Activated naive CD4-positive, alpha-beta T cell (primary cell): ENCODE data around the gene OR1B1.
"Not testable (repeated sequence)": the region's sequence is repeated elsewhere in the genome, so short reads cannot be mapped to it uniquely, and the experiment has no call there.

Experiments used
- DNase-seq, 4 experiments: peaks; one replicate each; lab custom pipeline; 2025; lab: John Stamatoyannopoulos, UW

Gene OR1B1

GRCh38 chr9:122657527-122657926 lies at the start of gene OR1B1:
OR1B1 (minus strand) TSS chr9:122657627.
- no peak for DNase-seq

GRCh38 chr9:122695696-122696095 lies 38.3 kb upstream of the OR1B1 start:
- no peak for DNase-seq

GRCh38 chr9:122684851-122685250 lies 27.4 kb upstream of the OR1B1 start:
- DNase-seq: no peak

- no peak for DNase-seq
These were observed 15.1 kb upstream of the OR1B1 start for GRCh38 chr9:122672481-122672880.

GRCh38 chr9:122661416-122661815 lies 4.0 kb upstream of the OR1B1 start, which contains the start of gene OR1L1:
OR1L1 (plus strand) TSS chr9:122661716; CDS start chr9:122661716, 0 bp downstream.
- no peak for DNase-seq

- DNase-seq: no peak
These were observed 1.0 kb downstream of the OR1B1 start for GRCh38 chr9:122656378-122656777.

- no peak for DNase-seq
These were observed 15.2 kb downstream of the OR1B1 start for GRCh38 chr9:122642226-122642625.

GRCh38 chr9:122619996-122620395 lies 37.4 kb downstream of the OR1B1 start:
- no peak for DNase-seq

GRCh38 chr9:122614362-122614761 lies 43.1 kb downstream of the OR1B1 start, which contains the start of gene OR1Q1:
OR1Q1 (plus strand) TSS chr9:122614738; CDS start chr9:122614738, 0 bp downstream.
- no peak for DNase-seq

- DNase-seq: no peak
These were observed 47.6 kb downstream of the OR1B1 start for GRCh38 chr9:122609804-122610203.

- no peak for DNase-seq
These were observed 50.8 kb downstream of the OR1B1 start for GRCh38 chr9:122606587-122606986.

- no peak for DNase-seq
These were observed 51.7 kb downstream of the OR1B1 start for GRCh38 chr9:122605691-122606090.

GRCh38 chr9:122583284-122583683 lies 74.1 kb downstream of the OR1B1 start, which contains the start of gene OR1L8:
OR1L8 (minus strand) TSS chr9:122583384; CDS start chr9:122568477, 14,907 bp downstream.
- DNase-seq: not testable (repeated sequence)

- no peak for DNase-seq
These were observed 77.1 kb downstream of the OR1B1 start for GRCh38 chr9:122580360-122580759.

- no peak for DNase-seq
These were observed 77.6 kb downstream of the OR1B1 start for GRCh38 chr9:122579874-122580273.
